Fibroblast of the aortic adventitia (primary cell): ENCODE results near the gene EEFSEC. TPM values are rescaled to one million over a fixed set of nuclear protein-coding genes. Genes with fewer than 3 reads are reported as not detected.

Experiments
- DNase-seq: peaks from one replicate; pipeline ENCODE4 v3.0.0-alpha.2; 2010; ENCODE audit warnings: low read depth
- H3K4me3 ChIP-seq: 2 replicates; pipeline ENCODE4 v1.5.1; 2011; ENCODE audit warnings: low read depth, mild to moderate bottlenecking, control low read depth, low read length, moderate library complexity
- total RNA-seq: library from RNA; depleted of rRNA; stranded (reverse); fragments of >200 nt; gene quantifications from 2 replicates; pipeline ENCODE4 v1.2.3, GENCODE V29; 2012; ENCODE audit warnings: low replicate concordance
- TF ChIP-seq, protein P1 (sequence below): IDR thresholded peaks from 2 replicates; pipeline ENCODE4 v1.5.1; 2011; ENCODE audit warnings: mild to moderate bottlenecking, low read length, control low read depth, inconsistent platforms; ENCODE audit not compliant: insufficient read depth

EEFSEC gene
- total RNA-seq, 1 donor = 8.1 TPM

DNA sequence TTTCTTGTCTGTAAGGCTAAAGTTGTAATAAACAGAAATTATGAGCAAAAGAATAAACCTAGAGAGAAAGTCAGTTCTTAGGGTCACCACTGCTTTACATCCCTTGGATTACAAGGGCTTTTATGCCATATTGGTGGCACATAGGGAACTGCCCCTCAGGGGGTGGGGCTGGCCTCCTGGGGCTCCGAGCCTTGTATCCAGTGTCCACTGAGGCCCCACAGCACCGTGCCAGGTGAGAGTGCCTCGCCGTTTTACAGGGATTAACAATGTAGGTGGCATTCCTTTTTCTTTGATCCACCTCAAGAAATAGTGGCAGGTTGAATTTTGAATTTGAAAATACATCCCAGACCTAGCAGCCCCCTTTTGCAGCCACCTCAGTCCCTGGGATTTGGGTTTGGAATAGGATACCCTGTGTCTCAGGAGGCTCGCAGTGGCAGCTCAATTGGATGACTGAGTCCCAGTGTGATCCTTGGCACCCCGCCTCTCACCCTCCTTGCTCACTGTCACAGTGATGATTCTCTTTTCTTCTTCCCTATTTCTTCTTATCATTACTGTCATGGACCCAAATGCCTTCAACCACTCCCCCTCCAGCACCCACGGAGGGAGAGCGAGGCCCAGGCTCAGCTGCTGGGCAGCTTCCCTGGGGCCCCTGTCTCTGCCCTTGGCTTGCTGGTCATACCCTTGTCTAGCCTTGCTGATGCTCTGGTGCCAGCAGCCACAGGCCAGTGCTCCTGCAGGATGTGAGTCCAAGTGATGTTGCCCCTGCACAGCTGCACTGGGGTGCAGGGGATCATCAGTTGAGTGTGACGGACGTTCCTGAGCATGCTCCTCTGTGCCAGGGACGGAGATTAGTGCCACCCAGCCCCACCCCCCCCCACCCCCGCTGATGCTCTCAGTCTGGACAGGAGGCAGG, 175.5 kb downstream of the EEFSEC start:
- H3K4me3 ChIP-seq = no peak overlapping the region
- DNase-seq = no peak
- TF ChIP-seq, protein P1, sequence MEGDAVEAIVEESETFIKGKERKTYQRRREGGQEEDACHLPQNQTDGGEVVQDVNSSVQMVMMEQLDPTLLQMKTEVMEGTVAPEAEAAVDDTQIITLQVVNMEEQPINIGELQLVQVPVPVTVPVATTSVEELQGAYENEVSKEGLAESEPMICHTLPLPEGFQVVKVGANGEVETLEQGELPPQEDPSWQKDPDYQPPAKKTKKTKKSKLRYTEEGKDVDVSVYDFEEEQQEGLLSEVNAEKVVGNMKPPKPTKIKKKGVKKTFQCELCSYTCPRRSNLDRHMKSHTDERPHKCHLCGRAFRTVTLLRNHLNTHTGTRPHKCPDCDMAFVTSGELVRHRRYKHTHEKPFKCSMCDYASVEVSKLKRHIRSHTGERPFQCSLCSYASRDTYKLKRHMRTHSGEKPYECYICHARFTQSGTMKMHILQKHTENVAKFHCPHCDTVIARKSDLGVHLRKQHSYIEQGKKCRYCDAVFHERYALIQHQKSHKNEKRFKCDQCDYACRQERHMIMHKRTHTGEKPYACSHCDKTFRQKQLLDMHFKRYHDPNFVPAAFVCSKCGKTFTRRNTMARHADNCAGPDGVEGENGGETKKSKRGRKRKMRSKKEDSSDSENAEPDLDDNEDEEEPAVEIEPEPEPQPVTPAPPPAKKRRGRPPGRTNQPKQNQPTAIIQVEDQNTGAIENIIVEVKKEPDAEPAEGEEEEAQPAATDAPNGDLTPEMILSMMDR = no peak

- no peak for DNase-seq
- no peak overlapping the region for H3K4me3 ChIP-seq
- TF ChIP-seq, protein P1 = no peak
These were observed 176.4 kb downstream of the EEFSEC start for GRCh38 chr3:128329491-128330213.

DNA sequence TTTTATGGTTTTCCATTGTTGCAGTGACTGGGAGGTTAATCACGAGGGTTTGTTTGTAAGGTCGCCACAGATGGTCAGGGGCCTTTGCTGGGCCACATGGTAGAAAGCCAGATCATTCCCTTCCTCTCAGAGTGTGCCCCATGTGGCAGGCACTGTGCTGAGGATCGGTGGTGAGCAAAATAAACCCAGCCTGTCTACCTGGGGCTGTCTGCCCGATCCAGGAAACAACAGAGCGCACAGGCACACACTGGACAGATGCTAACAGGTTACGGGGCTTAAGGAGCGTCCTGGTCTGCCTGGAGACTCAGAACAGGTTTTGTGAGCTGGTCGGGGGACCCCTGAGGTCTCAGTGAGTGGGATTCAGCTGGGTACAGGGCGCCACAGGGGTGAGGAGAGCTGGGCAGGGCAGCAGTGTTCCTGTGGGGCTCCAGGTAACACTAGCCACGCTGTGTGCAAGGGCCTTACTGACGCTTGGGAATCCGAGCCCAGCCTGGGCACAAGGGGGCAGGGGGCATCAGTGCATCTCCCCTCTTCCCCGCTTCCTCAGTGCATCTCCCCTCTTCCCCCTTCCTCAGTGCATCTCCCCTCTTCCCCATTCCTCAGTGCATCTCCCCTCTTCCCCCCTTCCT, 177.0 kb downstream of the EEFSEC start:
- TF ChIP-seq, protein P1 = no peak
- no peak overlapping the region for H3K4me3 ChIP-seq
- DNase-seq = no peak

DNA sequence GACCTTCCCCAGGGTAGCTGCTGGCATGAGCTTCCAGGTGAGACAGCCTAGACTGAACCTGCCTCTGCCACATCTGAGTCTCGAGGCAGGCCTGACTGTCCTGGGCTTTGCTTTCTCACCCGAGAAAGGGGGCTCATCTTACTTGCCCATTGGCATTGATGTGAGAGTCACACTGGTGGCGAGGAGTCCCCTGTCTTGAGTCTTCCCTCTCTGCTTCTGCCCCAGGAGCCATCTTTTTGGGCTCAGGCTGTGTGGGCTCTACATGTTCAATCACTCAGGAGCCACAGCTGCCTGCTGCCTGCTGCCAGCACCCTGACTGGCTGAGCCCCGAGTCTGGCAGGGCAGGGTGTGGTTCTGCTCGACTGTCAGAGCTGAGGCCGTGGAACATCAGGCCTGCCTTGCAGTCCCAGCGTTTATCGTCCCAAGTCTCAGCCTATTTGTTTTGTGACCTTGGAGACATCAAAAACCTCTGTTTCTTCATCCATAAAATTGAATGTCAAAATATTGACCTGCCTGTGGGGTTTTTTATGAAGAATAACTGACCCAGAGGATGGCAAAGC, 180.9 kb downstream of the EEFSEC start:
- DNase-seq = no peak
- no peak overlapping the region for H3K4me3 ChIP-seq
- TF ChIP-seq, protein P1 = no peak

DNA sequence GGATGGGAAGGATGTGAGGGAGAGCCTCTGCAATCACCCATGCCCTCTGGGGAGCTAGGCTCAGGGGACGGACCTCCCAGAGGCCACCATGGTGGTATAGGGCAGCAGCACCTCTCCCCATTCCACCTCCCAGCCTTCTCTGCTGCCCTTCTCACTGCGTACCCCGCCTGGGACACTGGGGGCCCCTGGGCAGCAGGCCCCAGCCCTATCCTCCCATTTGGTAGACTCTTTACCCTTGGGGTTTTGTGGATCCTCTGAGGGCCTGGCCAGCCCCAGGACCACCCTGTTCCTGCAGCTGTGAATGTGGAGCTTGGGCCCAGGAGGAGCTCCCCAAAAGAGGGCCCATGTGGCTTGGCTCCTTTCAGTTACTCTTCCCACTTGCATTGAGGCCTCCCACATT, 181.5 kb downstream of the EEFSEC start:
- H3K4me3 ChIP-seq = no peak overlapping the region
- no peak for DNase-seq
- TF ChIP-seq, protein P1 = no peak

DNA sequence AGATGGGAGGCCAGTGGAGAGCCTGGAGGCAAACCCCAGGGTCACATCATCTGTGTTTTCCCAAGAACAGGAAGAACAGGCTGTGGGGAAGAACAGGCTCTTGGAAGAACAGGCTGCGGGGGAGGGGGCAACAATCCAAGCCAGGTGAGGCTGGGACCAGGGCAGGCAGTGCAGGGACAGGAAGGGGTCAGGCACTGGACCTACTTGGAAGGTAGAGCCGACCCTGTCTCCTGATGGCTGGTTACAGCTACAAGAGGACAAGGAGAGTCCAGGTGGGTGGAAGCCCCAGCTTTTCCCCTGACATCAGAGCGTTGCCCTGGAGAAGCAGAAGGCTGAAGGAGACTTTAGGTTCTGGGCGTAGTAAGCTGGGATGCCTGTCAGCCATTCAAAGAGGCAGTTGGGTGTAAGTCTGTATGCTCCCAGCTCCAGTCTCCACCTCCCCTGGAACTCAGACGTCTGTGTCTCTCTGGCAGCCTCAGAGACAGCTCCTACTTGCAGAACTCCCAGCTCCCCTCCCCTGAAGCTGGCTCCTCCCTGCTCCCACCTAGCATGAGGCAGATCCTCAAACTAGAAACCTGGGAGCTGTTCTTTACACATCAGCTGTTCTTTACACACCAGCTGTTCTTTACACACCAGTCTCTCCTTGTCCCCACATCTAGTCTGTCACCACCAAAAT, 182.5 kb downstream of the EEFSEC start:
- TF ChIP-seq, protein P1 = no peak
- DNase-seq = no peak
- no peak overlapping the region for H3K4me3 ChIP-seq
